HG03575 (cell line): ENCODE results near the gene FIGNL2.

ENCODE experiments used
- ATAC-seq: cut with Tn5 transposase; IDR thresholded peaks from one replicate; pipeline ENCODE4 v1.9.1; 2021; ENCODE audit not compliant: unreplicated experiment, insufficient number of reproducible peaks, low FRiP score; ENCODE audit errors: extremely low read depth

FIGNL2 gene

GRCh38 chr12:51883295-51883694 is 34.8 kb upstream of the FIGNL2 start:
- no peak for ATAC-seq

- ATAC-seq = no peak
These were observed 30.6 kb upstream of the FIGNL2 start for GRCh38 chr12:51879102-51879501.

- no peak for ATAC-seq
These were observed 26.0 kb upstream of the FIGNL2 start for GRCh38 chr12:51874486-51874885.

GRCh38 chr12:51874000-51874399 is 25.5 kb upstream of the FIGNL2 start:
- no peak for ATAC-seq

GRCh38 chr12:51873251-51873994 is 24.9 kb upstream of the FIGNL2 start:
- ATAC-seq = no peak

- no peak for ATAC-seq
These were observed 24.1 kb upstream of the FIGNL2 start for GRCh38 chr12:51872689-51872981.

- ATAC-seq = no peak
These were observed 23.6 kb upstream of the FIGNL2 start for GRCh38 chr12:51871918-51872688.

- ATAC-seq = no peak
These were observed 22.6 kb upstream of the FIGNL2 start for GRCh38 chr12:51871126-51871525.

- no peak for ATAC-seq
These were observed 22.0 kb upstream of the FIGNL2 start for GRCh38 chr12:51870504-51870903.

- ATAC-seq = no peak
These were observed 21.4 kb upstream of the FIGNL2 start for GRCh38 chr12:51869931-51870330.

GRCh38 chr12:51869496-51869865 is 21.0 kb upstream of the FIGNL2 start:
- no peak for ATAC-seq

GRCh38 chr12:51868821-51869495 is 20.4 kb upstream of the FIGNL2 start:
- ATAC-seq = no peak

GRCh38 chr12:51867796-51868428 is 19.4 kb upstream of the FIGNL2 start:
- no peak for ATAC-seq

GRCh38 chr12:51867371-51867770 is 18.9 kb upstream of the FIGNL2 start:
- no peak for ATAC-seq

- ATAC-seq = no peak
These were observed 18.2 kb upstream of the FIGNL2 start for GRCh38 chr12:51866762-51867161.

GRCh38 chr12:51866324-51866723 is 17.8 kb upstream of the FIGNL2 start:
- ATAC-seq = no peak

- no peak for ATAC-seq
These were observed 17.3 kb upstream of the FIGNL2 start for GRCh38 chr12:51865757-51866270.

- no peak for ATAC-seq
These were observed 16.5 kb upstream of the FIGNL2 start for GRCh38 chr12:51864833-51865670.
